ENCODE data around the gene ZNF574. TPM values are rescaled to one million over a fixed set of nuclear protein-coding genes. Genes with fewer than 3 reads are reported as not detected.

The ZNF574 gene
- total RNA-seq, 4 donors from 2014 or later: 15.0 to 28.4 (median 21.7) TPM

DNA sequence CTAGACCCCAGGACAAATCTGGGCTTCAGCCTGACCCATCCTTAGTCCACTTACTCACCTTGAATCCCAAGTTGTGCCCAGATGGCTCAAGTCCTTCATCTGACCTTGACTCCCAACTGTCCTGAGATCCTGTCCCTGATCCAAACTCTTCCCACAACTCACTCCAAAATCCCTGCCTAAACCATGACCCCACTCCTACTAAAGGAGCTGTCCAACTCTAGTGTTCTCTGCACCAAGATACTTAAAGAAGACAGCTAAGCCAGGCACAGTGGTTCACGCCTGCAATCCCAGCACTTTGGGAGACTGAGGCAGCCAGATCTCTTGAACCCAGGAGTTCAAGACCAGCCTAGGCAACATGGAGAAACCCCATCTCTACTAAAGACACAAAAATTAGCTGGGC lies 47.8 kb downstream of the ZNF574 start:
- Histone ChIP-seq H3K36me3 (no peaks in the 10 kb centered on the region), H3K27me3 (peaks cover 0 to 26% (median 0%) of the 10 kb centered on the region in 4 donors), H3K4me1 (peaks cover 0 to 12% (median 9%) of the 10 kb centered on the region in 4 donors), H3K4me3 (no peak overlapping the region), H3K27ac (replicated peaks in 1 of 4) (no peak overlapping the region), H3K9me3 (no peaks in the 10 kb centered on the region)
- intact Hi-C loops (cut with DNase I): no loop called here
- 80% methylated on average over 1 of the region's 1 CpG for WGBS
- no peak for TF ChIP-seq POLR2AphosphoS5 (IDR thresholded peaks at IDR 0.05)
- TF ChIP-seq, protein P1, sequence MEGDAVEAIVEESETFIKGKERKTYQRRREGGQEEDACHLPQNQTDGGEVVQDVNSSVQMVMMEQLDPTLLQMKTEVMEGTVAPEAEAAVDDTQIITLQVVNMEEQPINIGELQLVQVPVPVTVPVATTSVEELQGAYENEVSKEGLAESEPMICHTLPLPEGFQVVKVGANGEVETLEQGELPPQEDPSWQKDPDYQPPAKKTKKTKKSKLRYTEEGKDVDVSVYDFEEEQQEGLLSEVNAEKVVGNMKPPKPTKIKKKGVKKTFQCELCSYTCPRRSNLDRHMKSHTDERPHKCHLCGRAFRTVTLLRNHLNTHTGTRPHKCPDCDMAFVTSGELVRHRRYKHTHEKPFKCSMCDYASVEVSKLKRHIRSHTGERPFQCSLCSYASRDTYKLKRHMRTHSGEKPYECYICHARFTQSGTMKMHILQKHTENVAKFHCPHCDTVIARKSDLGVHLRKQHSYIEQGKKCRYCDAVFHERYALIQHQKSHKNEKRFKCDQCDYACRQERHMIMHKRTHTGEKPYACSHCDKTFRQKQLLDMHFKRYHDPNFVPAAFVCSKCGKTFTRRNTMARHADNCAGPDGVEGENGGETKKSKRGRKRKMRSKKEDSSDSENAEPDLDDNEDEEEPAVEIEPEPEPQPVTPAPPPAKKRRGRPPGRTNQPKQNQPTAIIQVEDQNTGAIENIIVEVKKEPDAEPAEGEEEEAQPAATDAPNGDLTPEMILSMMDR (IDR thresholded peaks at IDR 0.05): no peak
- TF ChIP-seq EP300 (IDR thresholded peaks at IDR 0.05): no peak
- TF ChIP-seq POLR2A (IDR thresholded peaks at IDR 0.05; ENCODE audit: low read depth): no peak
- DNase-seq (ENCODE audit: extremely low spot score): no peak

DNA sequence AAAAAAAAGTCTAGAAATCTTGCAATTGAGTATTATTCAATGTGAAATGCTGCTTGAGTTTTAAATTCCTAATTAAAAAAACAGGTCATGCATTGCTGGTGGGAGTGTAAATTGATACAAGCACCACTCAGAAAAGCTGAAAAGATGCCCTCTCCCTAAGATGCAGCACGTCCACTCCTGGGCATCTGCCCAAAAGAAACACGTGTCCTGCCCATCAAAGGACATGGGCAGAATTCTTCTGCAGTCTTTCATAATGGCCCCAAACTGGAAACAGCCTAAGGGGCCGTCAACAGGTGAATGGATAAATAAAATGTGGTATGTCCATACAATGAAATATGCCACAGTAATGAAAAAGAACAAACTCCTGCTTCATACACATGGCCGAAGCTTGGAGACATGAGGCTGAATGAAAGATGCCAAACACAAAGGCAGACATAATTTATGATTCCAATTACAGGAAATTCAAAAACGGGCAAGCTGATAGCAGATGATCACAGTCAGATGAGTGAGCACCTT lies 48.5 kb downstream of the ZNF574 start:
- Histone ChIP-seq H3K4me3 (no peak overlapping the region), H3K27ac (replicated peaks in 1 of 4) (no peak overlapping the region), H3K36me3 (no peaks in the 10 kb centered on the region), H3K4me1 (peaks cover 0 to 18% (median 9%) of the 10 kb centered on the region in 4 donors), H3K27me3 (peaks cover 0 to 33% (median 0%) of the 10 kb centered on the region in 4 donors), H3K9me3 (no peaks in the 10 kb centered on the region)
- WGBS: 82% methylated on average over 5 of the region's 5 CpGs
- TF ChIP-seq EP300 (IDR thresholded peaks at IDR 0.05) (no peak), POLR2A (IDR thresholded peaks at IDR 0.05; ENCODE audit: low read depth) (no peak), POLR2AphosphoS5 (IDR thresholded peaks at IDR 0.05) (no peak)
- TF ChIP-seq, protein P1 (IDR thresholded peaks at IDR 0.05): no peak
- intact Hi-C loops (cut with DNase I): no loop called here
- DNase-seq (ENCODE audit: extremely low spot score): no peak

DNA sequence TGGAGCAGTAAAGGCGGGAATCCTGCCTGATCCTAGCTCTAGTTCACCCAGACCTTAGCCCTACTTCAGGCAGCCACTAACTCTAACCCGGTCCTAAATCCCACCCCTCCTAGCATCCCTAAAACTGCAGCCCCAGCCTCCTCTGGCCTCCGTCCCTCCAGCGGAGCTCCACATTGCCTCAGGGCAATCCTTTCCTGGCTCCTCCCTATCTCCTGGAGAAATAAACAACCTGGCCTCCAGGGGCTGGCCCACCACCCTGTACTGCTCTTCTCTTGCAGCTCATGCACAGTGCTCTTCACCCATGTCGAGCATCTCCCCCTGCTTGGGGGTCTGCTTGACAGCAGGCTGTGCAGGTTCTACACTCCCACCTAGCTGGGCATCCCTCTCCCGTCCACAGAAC lies 49.6 kb downstream of the ZNF574 start:
- Histone ChIP-seq H3K9me3 (no peaks in the 10 kb centered on the region), H3K4me1 (peaks cover 0 to 20% (median 9%) of the 10 kb centered on the region in 4 donors), H3K27me3 (peaks cover 0 to 44% (median 0%) of the 10 kb centered on the region in 4 donors), H3K36me3 (no peaks in the 10 kb centered on the region), H3K4me3 (no peak overlapping the region), H3K27ac (replicated peaks in 1 of 4) (no peak overlapping the region)
- WGBS: 58% methylated on average over 6 of the region's 6 CpGs
- intact Hi-C loops (cut with DNase I): no loop called here
- TF ChIP-seq POLR2A (IDR thresholded peaks at IDR 0.05; ENCODE audit: low read depth) (no peak), EP300 (IDR thresholded peaks at IDR 0.05) (no peak), POLR2AphosphoS5 (IDR thresholded peaks at IDR 0.05) (no peak)
- TF ChIP-seq, protein P1 (IDR thresholded peaks at IDR 0.05): no peak
- DNase-seq (ENCODE audit: extremely low spot score): no peak

DNA sequence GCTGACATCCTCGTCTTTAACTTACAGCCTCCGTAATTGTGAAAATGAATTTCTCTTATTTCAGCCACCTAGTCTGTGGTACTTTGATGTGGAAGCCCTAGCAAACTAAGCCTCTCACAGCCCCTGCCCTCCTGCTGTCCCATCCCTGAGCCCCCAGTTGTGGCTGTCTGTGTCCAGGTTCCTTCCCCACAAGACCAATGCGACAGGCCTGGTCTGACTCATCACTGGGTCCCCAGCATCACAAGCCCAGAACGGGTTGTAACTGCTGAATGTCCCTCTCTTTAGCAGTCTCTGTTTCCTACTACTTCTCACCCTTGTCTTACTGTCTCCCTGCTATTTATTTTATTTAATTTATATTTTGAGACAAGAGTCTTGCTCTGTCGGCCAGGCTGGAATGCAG lies 50.6 kb downstream of the ZNF574 start:
- TF ChIP-seq POLR2AphosphoS5 (IDR thresholded peaks at IDR 0.05): no peak
- no peak for TF ChIP-seq EP300 (IDR thresholded peaks at IDR 0.05)
- TF ChIP-seq, protein P1 (IDR thresholded peaks at IDR 0.05): no peak
- no peak for TF ChIP-seq POLR2A (IDR thresholded peaks at IDR 0.05; ENCODE audit: low read depth)
- Histone ChIP-seq H3K4me3 (no peak overlapping the region), H3K27ac (replicated peaks in 1 of 4) (no peak overlapping the region), H3K9me3 (no peaks in the 10 kb centered on the region), H3K4me1 (peaks cover 0 to 15% (median 5%) of the 10 kb centered on the region in 4 donors), H3K36me3 (no peaks in the 10 kb centered on the region), H3K27me3 (peaks cover 0 to 54% (median under 1%) of the 10 kb centered on the region in 4 donors)
- no peak for DNase-seq (ENCODE audit: extremely low spot score)
- intact Hi-C loops (cut with DNase I): no loop called here
- WGBS: 77% methylated on average over 5 of the region's 5 CpGs
